ENCODE results near the gene ERMN.
"Not testable (repeated sequence)": the region's sequence is repeated elsewhere in the genome, so short reads cannot be mapped to it uniquely, and the experiment has no call there.

Gene ERMN, protein sequence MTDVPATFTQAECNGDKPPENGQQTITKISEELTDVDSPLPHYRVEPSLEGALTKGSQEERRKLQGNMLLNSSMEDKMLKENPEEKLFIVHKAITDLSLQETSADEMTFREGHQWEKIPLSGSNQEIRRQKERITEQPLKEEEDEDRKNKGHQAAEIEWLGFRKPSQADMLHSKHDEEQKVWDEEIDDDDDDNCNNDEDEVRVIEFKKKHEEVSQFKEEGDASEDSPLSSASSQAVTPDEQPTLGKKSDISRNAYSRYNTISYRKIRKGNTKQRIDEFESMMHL

DNA sequence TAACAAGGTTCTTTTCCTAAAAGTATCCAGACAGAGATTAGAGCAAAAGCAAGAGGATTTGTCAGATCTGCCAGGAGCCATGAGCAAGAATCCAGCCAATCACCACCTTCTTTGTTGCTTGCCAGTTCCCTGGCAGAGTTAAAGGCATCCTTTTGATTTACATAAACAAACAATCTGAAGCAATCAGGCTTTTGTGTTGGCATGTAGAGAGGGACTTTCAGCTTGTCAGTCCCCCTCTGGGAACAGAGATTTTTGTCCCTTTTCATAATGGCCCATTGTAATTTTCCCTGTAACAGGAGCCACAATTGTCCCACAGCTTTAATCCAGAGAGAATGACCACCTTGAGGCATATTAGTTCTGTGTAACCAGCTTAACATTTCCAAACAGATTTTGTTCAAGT, at the start of gene ERMN:
Gene ERMN (minus strand): TSS at position 39 of the 400 bp plus-strand sequence. CDS start 182 bp downstream, outside the sequence.
- DNase-seq = no peak

- no peak for DNase-seq
These were observed 49.8 kb upstream of the ERMN start for GRCh38 chr2:157375384-157375783.

DNA sequence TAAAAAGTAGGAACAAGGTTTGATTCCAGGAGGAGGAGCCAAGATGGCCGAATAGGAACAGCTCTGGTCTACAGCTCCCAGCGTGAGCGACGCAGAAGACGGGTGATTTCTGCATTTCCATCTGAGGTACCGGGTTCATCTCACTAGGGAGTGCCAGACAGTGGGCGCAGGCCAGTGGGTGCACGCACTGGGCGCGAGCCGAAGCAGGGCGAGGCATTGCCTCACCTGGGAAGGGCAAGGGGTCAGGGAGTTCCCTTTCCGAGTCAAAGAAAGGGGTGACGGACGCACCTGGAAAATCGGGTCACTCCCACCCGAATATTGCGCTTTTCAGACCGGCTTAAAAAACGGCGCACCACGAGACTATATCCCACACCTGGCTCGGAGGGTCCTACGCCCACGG, 42.9 kb upstream of the ERMN start:
- not testable (repeated sequence) for DNase-seq

- no peak for DNase-seq
These were observed 42.1 kb upstream of the ERMN start for GRCh38 chr2:157367704-157368103.

DNA sequence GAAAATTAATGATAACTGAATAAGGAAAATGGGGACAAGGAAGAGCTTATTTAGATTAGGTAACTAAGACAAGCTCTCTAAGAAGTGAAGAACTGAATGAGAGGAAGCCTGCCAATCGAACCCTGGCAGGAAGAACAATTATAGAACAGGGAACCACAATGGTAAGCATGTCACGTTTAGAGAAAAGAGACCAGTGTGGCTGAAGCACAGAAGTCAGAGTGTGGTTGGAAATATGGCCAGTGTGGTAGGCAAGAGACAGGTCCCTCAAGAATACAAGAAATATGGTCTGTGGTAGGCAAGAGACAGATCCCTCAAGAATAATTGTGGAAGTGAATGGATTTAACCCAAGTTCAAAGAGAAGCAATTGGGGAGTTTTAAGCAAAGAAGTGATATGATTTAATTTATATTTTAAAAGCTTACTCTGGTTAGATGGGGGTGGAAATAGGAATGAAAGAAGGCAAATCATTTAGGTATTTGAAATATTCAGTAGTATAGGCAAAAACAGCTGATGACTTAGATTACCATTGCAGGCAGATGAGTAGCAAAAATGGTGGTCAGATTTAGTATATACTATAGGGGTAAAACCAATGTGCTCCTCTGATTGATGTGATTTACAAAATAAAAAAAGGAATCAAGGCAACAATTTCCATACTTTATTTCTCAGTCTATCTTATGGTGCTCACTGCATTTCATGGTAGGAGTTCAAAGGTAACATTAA, 38.8 kb upstream of the ERMN start:
- no peak for DNase-seq

DNA sequence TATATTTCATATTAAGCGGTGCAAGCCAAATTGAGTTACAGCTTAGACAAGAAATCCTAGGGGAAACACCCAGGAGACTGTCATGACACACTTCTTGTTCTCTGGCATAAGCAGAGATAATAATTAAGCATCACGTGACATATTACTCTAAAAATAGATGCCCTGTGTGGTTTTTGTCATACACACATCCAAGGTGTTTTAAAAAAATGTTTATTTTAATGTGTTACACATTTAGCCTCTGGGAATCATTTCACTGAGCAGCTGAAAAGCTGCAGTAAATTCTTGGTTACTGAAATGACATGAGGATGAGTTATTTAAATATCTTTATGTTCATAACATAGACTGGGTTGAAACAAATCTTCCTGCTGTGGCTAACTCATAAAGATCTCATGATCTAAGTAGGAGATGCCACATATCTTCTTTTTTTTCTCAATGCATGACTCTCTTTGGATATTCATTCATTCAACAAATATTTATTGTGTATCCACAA, 38.0 kb upstream of the ERMN start:
- DNase-seq = peak; percentile 15

DNA sequence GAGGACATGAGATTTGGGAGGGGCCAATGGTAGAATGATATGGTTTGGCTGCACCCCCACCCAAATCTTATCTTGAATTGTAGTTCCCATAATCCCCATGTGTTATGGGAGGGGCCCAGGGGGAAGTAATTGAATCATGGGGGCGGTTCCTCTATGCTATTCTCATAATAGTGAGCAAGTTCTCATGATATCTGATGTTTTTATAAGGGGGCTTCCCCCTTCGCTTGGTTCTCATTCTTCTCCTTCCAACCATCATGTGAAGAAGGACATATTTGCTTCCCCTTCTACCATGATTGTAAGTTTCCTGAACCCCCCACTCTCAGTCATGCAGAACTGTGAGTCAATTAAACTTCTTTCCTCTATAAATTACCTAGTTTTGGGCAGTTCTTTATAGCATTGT, 37.0 kb upstream of the ERMN start:
- no peak for DNase-seq

GRCh38 chr2:157361526-157361925, 35.9 kb upstream of the ERMN start:
- no peak for DNase-seq

GRCh38 chr2:157359628-157360027, 34.0 kb upstream of the ERMN start:
- no peak for DNase-seq

- no peak for DNase-seq
These were observed 30.0 kb upstream of the ERMN start for GRCh38 chr2:157355618-157356017.

DNA sequence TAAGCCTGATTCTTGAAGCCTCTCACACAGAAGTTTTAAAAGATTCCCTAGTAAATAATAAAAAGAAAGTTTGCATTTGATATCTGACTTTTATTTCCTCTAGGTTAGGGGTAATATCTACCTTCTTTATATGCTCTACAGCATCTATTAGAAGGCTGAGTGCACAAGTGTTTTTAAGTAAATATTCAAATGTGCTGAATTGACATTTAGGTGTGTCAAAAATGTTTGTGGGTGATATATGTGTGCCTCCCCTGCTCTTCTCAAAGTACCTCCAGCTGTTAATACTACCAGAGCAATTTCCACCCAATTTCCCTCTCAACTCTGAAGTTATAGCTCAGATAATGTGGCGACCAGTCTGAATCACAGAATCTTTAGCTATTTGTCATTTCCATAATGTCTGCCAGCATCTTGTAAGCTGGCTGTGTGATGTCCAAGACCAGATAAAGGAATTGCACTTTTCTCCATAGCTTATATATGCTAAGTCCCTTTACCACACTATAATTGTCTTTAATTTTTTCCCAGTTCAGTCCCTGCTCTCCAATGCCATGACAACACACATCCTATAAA, 24.4 kb upstream of the ERMN start:
- DNase-seq = no peak

DNA sequence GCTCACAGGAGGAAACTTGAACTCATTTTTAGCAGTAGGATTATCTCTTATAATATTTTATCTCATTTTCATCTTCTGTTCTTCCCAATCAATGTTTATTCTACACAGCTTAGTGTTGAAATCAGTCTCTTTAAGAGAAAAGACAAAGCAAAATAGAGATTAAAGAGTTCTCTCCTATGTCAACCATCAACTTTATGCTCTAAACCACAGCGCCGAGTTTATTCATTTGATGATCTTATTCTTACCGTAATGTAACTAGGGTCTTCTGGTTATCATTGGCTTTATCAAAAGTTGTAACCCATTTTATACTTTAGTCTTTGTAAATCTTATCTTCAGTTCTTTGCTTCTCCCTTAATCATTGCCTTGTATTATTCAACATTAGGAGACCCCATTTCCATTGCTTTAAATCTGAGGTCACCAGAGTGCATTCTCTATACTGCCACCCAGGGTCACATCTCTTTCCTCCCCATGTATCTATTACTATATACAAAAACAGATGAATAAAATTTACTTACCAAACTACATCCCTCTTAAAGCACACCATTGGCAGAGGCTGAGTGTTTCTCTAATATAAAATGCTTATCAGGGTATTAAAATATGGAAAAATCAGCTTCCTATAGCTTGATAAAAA, 22.8 kb upstream of the ERMN start:
- DNase-seq = no peak

DNA sequence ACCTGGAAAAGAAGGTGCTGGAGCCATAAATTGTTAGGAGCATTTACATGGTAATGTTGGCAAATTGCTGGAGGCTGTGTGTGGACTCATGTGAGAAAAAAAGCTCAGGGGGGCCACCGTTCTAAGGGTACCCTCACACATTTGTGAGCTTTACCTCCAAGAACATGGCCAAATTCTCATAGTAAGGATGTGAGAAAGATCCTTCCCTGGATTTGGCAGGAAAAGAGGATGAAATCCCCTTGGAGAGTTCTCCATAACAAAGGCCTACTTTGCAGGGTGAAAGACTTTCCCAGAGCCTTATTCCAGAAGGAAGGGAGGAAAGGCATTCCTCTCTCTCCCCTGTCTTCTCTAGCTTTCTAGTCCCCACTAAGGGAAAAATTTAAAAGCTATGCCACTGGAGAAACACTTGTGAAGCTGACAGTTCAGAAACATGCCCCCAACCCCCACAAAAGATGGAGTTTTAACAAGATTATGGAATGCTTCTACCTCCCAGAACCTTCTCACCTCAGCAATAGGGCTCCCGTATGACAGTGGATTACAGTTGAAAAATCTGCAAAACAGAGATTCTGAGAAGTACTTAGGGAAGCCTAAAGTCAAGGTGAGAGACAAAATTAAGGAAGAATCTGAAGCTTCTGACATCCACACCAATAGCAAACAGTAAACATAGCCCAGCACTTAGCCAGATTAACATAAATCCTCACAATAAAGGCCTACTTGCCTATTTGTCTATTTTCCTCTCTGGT, 20.2 kb upstream of the ERMN start:
- DNase-seq = no peak

- DNase-seq = not testable (repeated sequence)
These were observed 15.8 kb upstream of the ERMN start for GRCh38 chr2:157341381-157341780.

DNA sequence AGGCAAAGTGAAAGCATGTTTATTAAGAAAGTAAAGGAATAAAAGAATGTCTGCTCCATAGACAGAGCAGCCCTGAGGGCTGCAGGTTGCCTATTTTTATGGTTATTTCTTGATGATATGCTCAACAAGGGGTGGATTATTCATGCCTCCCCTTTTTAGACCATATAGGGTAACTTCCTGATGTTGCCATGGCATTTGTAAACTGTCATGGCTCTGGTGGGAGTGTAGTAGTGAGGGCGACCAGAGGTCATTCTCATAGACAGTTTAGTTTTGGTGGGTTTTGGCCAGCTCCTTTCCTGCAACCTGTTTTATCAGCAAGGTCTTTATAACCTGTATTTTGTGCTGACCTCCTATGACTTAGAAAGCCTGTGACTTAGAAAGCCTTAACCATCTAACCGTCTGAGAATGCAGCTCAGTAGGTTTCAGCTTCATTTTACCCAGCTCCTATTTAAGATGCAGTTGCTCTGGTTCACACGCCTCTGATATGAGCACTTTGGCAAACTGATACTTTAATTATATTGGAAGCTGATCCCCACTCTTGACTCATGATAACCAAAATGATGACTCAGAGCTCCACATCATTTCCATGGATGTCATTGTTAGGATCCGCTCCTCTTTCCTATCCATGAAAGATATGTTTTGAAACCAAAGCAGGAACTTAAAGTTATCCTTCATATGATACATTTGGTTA, 14.5 kb upstream of the ERMN start:
- DNase-seq = no peak

- no peak for DNase-seq
These were observed 12.4 kb upstream of the ERMN start for GRCh38 chr2:157337978-157338377.

- peak; percentile 68 for DNase-seq
These were observed 10.8 kb upstream of the ERMN start for GRCh38 chr2:157336137-157337010.

DNA sequence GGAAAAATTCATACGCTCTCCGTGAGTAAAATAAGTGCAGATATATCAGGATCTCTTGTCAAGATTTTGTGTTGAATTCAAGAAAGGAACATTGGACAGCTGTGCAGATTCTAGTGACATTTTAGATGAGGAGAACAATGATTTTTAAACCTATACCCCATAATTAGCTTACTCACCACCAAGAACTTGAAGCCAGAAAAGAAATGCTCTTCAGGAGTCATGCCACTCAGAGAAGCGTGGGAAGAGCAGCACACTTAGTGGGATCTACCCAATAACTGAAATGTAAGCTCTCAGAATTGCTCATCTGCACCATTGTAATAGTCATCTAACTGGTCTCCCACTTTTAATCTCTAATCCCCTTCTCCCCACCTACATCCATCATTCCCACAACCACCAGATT, 9.2 kb upstream of the ERMN start:
- DNase-seq = no peak

GRCh38 chr2:157334335-157334734, 8.7 kb upstream of the ERMN start:
- no peak for DNase-seq

DNA sequence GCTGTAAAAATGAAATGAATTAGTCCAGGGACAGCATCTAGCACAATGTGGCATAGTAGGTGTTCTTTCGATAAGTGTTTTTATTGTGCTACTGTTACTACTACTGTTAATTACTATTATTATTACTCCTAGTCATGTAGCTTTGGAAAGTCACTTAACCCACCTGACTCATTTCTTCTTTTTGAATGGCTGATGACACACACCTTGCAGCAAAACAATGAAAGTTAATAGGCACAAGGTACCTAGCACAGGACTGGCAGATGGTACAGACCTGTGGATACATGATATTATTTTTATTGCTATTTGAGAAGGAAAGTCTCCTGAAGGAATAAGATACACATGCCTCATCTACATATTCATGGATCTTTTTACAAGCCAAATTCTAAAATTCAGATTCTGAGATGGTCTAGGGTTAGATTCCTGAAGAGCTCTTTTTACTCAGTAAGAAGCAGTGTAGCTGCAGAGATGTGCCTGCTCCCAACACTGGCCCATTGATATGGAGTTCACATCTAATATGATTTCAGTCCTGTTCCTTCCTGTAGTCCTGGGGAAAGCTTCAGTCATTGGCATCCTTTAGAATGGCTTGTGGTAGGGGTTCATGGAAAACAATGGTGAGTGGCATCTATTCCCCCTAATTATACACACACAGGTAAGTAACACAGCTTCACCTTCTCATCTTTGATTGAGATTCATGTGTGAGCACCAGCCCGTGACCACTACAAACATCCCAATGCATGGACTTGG, 7.9 kb upstream of the ERMN start:
- DNase-seq = no peak
